ENCODE data around the gene FERMT3. TPM values are rescaled to one million over a fixed set of nuclear protein-coding genes. Genes with fewer than 3 reads are reported as not detected.

The FERMT3 gene
- total and polyA plus RNA-seq, 2 donors (not counting 1 experiment from before 2014, with no cell fraction given): 1.9 to 3.6 TPM

DNA sequence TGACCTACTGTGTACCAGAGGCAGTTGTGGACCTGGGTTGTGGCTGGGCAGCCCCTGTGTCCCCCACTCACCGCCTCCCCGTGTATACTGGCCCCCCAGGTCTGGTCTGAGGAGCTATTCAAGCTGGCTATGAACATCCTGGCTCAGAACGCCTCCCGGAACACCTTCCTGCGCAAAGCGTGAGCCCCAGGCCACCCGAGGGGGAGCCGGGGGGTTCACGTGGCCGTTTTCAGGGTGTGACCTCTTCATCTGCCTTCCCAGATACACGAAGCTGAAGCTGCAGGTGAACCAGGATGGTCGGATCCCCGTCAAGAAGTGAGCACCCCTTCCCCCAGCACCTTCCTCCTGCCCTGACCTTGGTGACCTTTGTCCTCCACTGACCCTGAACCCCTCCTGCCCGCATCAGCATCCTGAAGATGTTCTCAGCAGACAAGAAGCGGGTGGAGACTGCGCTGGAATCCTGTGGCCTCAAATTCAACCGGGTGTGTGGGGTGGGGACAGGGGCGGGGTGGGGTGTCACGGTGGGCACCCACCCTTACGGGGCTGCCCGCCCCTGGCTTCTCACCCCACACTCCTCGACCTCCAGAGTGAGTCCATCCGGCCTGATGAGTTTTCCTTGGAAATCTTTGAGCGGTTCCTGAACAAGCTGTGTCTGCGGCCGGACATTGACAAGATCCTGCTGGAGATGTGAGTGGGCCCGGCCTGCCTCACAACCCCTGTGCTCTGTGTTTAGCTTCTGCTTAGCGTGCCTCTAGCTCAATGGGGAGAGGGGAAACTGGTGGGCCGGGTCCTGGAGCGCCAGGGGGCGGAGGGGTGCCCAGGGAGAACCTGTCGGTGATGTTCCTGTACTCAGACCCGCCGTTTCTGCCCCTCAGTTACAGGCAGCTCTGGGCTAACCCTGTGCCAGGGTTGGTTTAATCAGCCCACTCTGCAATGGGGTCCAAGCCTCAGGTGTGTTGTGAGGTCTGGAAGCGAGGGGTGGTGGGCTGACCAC, 48.9 kb downstream of the FERMT3 start:
- Histone ChIP-seq H3K27ac (ENCODE audit: insufficient read depth, low read length) (no peak overlapping the region), H3K9ac (ENCODE audit: insufficient read depth, low read length) (no peak overlapping the region), H3K4me2 (ENCODE audit: extremely low read depth, insufficient read depth, low read length) (no peak overlapping the region), H3K27me3 (ENCODE audit: control insufficient read depth, insufficient read depth, low read length) (no peaks in the 10 kb centered on the region), H2AFZ (ENCODE audit: low read length) (no peak overlapping the region), H3K4me3 (replicated peaks in 1 of 4; ENCODE audit: control extremely low read depth in 1 of 4, insufficient read depth in 1 of 4, low read depth in 3 of 4, low read length in 4 of 4) (no peak overlapping the region), H4K20me1 (ENCODE audit: control insufficient read depth, extremely low read depth, insufficient read depth, low read length) (no peaks in the 10 kb centered on the region), H3K9me3 (ENCODE audit: control insufficient read depth, insufficient read depth, low read depth, low read length) (no peaks in the 10 kb centered on the region), H3K79me2 (ENCODE audit: control insufficient read depth, insufficient read depth, low read length) (peaks cover 24% of the 10 kb centered on the region), H3K4me1 (ENCODE audit: control insufficient read depth, extremely low read depth, insufficient read depth, low read length) (peaks cover 5% of the 10 kb centered on the region), H3K36me3 (ENCODE audit: control insufficient read depth, insufficient read depth, low read length) (peaks cover 29% of the 10 kb centered on the region)
- TF ChIP-seq EZH2 (IDR thresholded peaks at IDR 0.05; ENCODE audit: low read length, missing control alignments) (no peak), CTCF (conservative IDR thresholded peaks at IDR 0.05 in 1 of 2, IDR thresholded peaks at IDR 0.05 in 1 of 2; ENCODE audit: low read depth in 1 of 2, low read length in 2 of 2) (no peak)
- no peak for DNase-seq (ENCODE audit: low read depth in 2 of 2)

DNA sequence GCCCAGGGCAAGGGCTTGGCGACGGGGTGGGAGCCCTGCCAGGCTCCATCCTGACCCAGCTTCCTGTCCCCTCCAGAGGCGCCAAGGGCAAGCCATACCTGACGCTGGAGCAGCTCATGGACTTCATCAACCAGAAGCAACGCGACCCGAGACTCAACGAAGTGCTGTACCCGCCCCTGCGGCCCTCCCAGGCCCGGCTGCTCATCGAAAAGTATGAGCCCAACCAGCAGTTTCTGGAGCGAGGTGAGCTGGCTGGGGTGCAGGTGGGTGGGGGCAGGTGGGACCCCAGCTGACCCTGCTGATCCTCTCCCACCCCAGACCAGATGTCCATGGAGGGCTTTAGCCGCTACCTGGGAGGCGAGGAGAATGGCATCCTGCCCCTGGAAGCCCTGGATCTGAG, 49.8 kb downstream of the FERMT3 start:
- H3K79me2 ChIP-seq (ENCODE audit: control insufficient read depth, insufficient read depth, low read length): peaks cover 24% of the 10 kb centered on the region
- no peak for TF ChIP-seq EZH2 (IDR thresholded peaks at IDR 0.05; ENCODE audit: low read length, missing control alignments)
- no peak for TF ChIP-seq CTCF (conservative IDR thresholded peaks at IDR 0.05 in 1 of 2, IDR thresholded peaks at IDR 0.05 in 1 of 2; ENCODE audit: low read depth in 1 of 2, low read length in 2 of 2)
- no peak overlapping the region for H3K4me3 ChIP-seq (replicated peaks in 1 of 4; ENCODE audit: control extremely low read depth in 1 of 4, insufficient read depth in 1 of 4, low read depth in 3 of 4, low read length in 4 of 4)
- H3K27ac ChIP-seq (ENCODE audit: insufficient read depth, low read length): no peak overlapping the region
- no peak for DNase-seq (ENCODE audit: low read depth in 2 of 2)
- H3K9ac ChIP-seq (ENCODE audit: insufficient read depth, low read length): no peak overlapping the region
- H2AFZ ChIP-seq (ENCODE audit: low read length): no peak overlapping the region
- H3K9me3 ChIP-seq (ENCODE audit: control insufficient read depth, insufficient read depth, low read depth, low read length): no peaks in the 10 kb centered on the region
- no peaks in the 10 kb centered on the region for H4K20me1 ChIP-seq (ENCODE audit: control insufficient read depth, extremely low read depth, insufficient read depth, low read length)
- H3K36me3 ChIP-seq (ENCODE audit: control insufficient read depth, insufficient read depth, low read length): peaks cover 32% of the 10 kb centered on the region
- peaks cover 3% of the 10 kb centered on the region for H3K4me1 ChIP-seq (ENCODE audit: control insufficient read depth, extremely low read depth, insufficient read depth, low read length)
- H3K27me3 ChIP-seq (ENCODE audit: control insufficient read depth, insufficient read depth, low read length): no peaks in the 10 kb centered on the region
- no peak overlapping the region for H3K4me2 ChIP-seq (ENCODE audit: extremely low read depth, insufficient read depth, low read length)

- DNase-seq (ENCODE audit: low read depth in 2 of 2): no peak
- Histone ChIP-seq H3K9ac (ENCODE audit: insufficient read depth, low read length) (no peak overlapping the region), H3K4me2 (ENCODE audit: extremely low read depth, insufficient read depth, low read length) (no peak overlapping the region), H2AFZ (ENCODE audit: low read length) (no peak overlapping the region), H3K79me2 (ENCODE audit: control insufficient read depth, insufficient read depth, low read length) (peaks cover 7% of the 10 kb centered on the region), H3K4me3 (replicated peaks in 1 of 4; ENCODE audit: control extremely low read depth in 1 of 4, insufficient read depth in 1 of 4, low read depth in 3 of 4, low read length in 4 of 4) (no peak overlapping the region), H3K9me3 (ENCODE audit: control insufficient read depth, insufficient read depth, low read depth, low read length) (no peaks in the 10 kb centered on the region), H3K27ac (ENCODE audit: insufficient read depth, low read length) (no peak overlapping the region), H3K4me1 (ENCODE audit: control insufficient read depth, extremely low read depth, insufficient read depth, low read length) (no peaks in the 10 kb centered on the region), H4K20me1 (ENCODE audit: control insufficient read depth, extremely low read depth, insufficient read depth, low read length) (no peaks in the 10 kb centered on the region), H3K36me3 (ENCODE audit: control insufficient read depth, insufficient read depth, low read length) (peaks cover 45% of the 10 kb centered on the region), H3K27me3 (ENCODE audit: control insufficient read depth, insufficient read depth, low read length) (no peaks in the 10 kb centered on the region)
- no peak for TF ChIP-seq EZH2 (IDR thresholded peaks at IDR 0.05; ENCODE audit: low read length, missing control alignments)
- no peak for TF ChIP-seq CTCF (conservative IDR thresholded peaks at IDR 0.05 in 1 of 2, IDR thresholded peaks at IDR 0.05 in 1 of 2; ENCODE audit: low read depth in 1 of 2, low read length in 2 of 2)
Observed at GRCh38 chr11:64258356-64258755, 51.8 kb downstream of the FERMT3 start.

Data from fibroblast of lung (primary cell).